GM23338 (cell line): ENCODE measurements around the gene B4GALT6. TPM values are rescaled to one million over a fixed set of nuclear protein-coding genes. Genes with fewer than 3 reads are reported as not detected.

Experiments used
- ATAC-seq: fragments of 200-7000 bp; cut with Tn5 transposase; 3 replicates; pipeline ENCODE4 v1.9.1; 2020
- DNase-seq: peaks from one replicate; pipeline ENCODE4 v3.0.0-alpha.2; 2015; ENCODE audit warnings: low spot score
- H2AFZ ChIP-seq: fragments of 200-600 bp; sonication (generic); 2 replicates; pipeline ENCODE4 v1.8.0; 2016; ENCODE audit warnings: antibody characterized with exemption, mild to moderate bottlenecking, moderate library complexity
- H3F3A ChIP-seq: fragments of 200-600 bp; sonication (generic); replicated peaks from 2 replicates; pipeline ENCODE4 v1.8.0; 2017; ENCODE audit warnings: antibody characterized with exemption, mixed run types, low read depth
- H3K27ac ChIP-seq: fragments of 200-600 bp; sonication (generic); 2 replicates; pipeline ENCODE4 v1.6.1; 2016; ENCODE audit warnings: low read depth
- H3K27me3 ChIP-seq: fragments of 200-600 bp; sonication (generic); 2 replicates; pipeline ENCODE4 v1.8.0; 2016; ENCODE audit warnings: mild to moderate bottlenecking, mixed run types, moderate library complexity; ENCODE audit not compliant: insufficient read depth
- H3K36me3 ChIP-seq: fragments of 200-600 bp; sonication (generic); 2 replicates; pipeline ENCODE4 v1.8.0; 2016; ENCODE audit warnings: mild to moderate bottlenecking; ENCODE audit not compliant: insufficient read depth
- H3K4me1 ChIP-seq: fragments of 200-600 bp; sonication (generic); 2 replicates; pipeline ENCODE4 v1.8.0; 2016; ENCODE audit warnings: mild to moderate bottlenecking, moderate library complexity; ENCODE audit not compliant: insufficient read depth
- H3K4me2 ChIP-seq: fragments of 200-600 bp; sonication (generic); 2 replicates; pipeline ENCODE4 v1.7.1; 2017; ENCODE audit warnings: mixed run types
- H3K4me3 ChIP-seq: fragments of 200-600 bp; sonication (generic); 2 replicates; pipeline ENCODE4 v1.6.1; 2016; ENCODE audit warnings: mixed run types
- H3K79me2 ChIP-seq: fragments of 200-600 bp; sonication (generic); replicated peaks from 2 replicates; pipeline ENCODE4 v1.8.0; 2017; ENCODE audit warnings: mild to moderate bottlenecking; ENCODE audit not compliant: insufficient read depth
- H3K9me2 ChIP-seq: fragments of 200-600 bp; sonication (generic); 2 replicates; pipeline ENCODE4 v1.8.0; 2017; ENCODE audit not compliant: insufficient read depth
- H4K20me1 ChIP-seq: fragments of 200-600 bp; sonication (generic); replicated peaks from 2 replicates; pipeline ENCODE4 v1.8.0; 2017; ENCODE audit warnings: mild to moderate bottlenecking; ENCODE audit not compliant: insufficient read depth
- H3K27ac Mint-ChIP-seq: 2 replicates; pipeline ENCODE4 v1.8.0; 2020; ENCODE audit warnings: inconsistent platforms, mild to moderate bottlenecking, moderate library complexity, mixed read lengths
- H3K27me3 Mint-ChIP-seq: 3 replicates; pipeline ENCODE4 v1.8.0; 2022; ENCODE audit warnings: low read depth, mild to moderate bottlenecking, moderate library complexity, mixed read lengths, inconsistent platforms; ENCODE audit not compliant: insufficient read depth, poor library complexity
- H3K36me3 Mint-ChIP-seq: 3 replicates; pipeline ENCODE4 v1.8.0; 2021; ENCODE audit warnings: low read depth, mild to moderate bottlenecking, inconsistent platforms, moderate library complexity, mixed read lengths
- H3K4me1 Mint-ChIP-seq: 3 replicates; pipeline ENCODE4 v1.8.0; 2020; ENCODE audit warnings: mild to moderate bottlenecking, inconsistent platforms, mixed read lengths
- H3K4me3 Mint-ChIP-seq: 3 replicates; pipeline ENCODE4 v1.8.0; 2021; ENCODE audit warnings: moderate library complexity, mild to moderate bottlenecking, inconsistent platforms, mixed read lengths
- H3K9me3 Mint-ChIP-seq: 3 replicates; pipeline ENCODE4 v1.8.0; 2020; ENCODE audit warnings: moderate library complexity, mild to moderate bottlenecking, inconsistent platforms, mixed read lengths
- CREB1 ChIP-seq: fragments of 250-450 bp; sonication (Bioruptor Pico); IDR thresholded peaks from 2 replicates; pipeline ENCODE4 v1.5.0; 2020; ENCODE audit warnings: low read depth, mild to moderate bottlenecking, moderate library complexity
- CTCF ChIP-seq, 2 experiments: fragments of 200-600 bp in 1 of 2; sonication (generic) in 1 of 2; conservative IDR thresholded peaks; 2 replicates each; pipeline versions ENCODE4 v1.5.1 to v1.6.1; 2016 to 2017; ENCODE audit warnings: antibody characterized with exemption in 2 of 2, low read depth in 2 of 2, mild to moderate bottlenecking in 2 of 2, moderate library complexity in 1 of 2
- ETS1 ChIP-seq: IDR thresholded peaks from 2 replicates; pipeline ENCODE4 v1.6.1; 2016; ENCODE audit warnings: antibody characterized with exemption
- EZH2 ChIP-seq: fragments of 200-600 bp; sonication (generic); IDR thresholded peaks from one replicate; pipeline ENCODE4 v1.8.0; 2017; ENCODE audit warnings: antibody characterized with exemption, mild to moderate bottlenecking, low read depth; ENCODE audit not compliant: unreplicated experiment
- EZH2phosphoT487 ChIP-seq: fragments of 200-600 bp; sonication (generic); IDR thresholded peaks from one replicate; pipeline ENCODE4 v1.8.1; 2018; ENCODE audit warnings: antibody characterized with exemption; ENCODE audit not compliant: unreplicated experiment
- JUNB ChIP-seq: IDR thresholded peaks from one replicate; pipeline ENCODE4 v1.6.1; 2016; ENCODE audit warnings: antibody characterized with exemption; ENCODE audit not compliant: unreplicated experiment
- NANOG ChIP-seq: IDR thresholded peaks from 2 replicates; pipeline ENCODE4 v1.6.1; 2016; ENCODE audit warnings: antibody characterized with exemption, borderline replicate concordance
- POLR2AphosphoS5 ChIP-seq: IDR thresholded peaks from 2 replicates; pipeline ENCODE4 v1.6.1; 2016; ENCODE audit warnings: antibody characterized with exemption, low read depth
- REST ChIP-seq: IDR thresholded peaks from one replicate; pipeline ENCODE4 v1.6.1; 2018; ENCODE audit warnings: antibody characterized with exemption; ENCODE audit not compliant: unreplicated experiment
- STAT1 ChIP-seq: IDR thresholded peaks from one replicate; pipeline ENCODE4 v1.6.1; 2016; ENCODE audit warnings: antibody characterized with exemption; ENCODE audit not compliant: unreplicated experiment
- ZNF114 ChIP-seq: fragments of 250-450 bp; sonication (Bioruptor Pico); IDR thresholded peaks from 2 replicates; pipeline ENCODE4 v1.5.0; 2020; ENCODE audit warnings: mild to moderate bottlenecking, moderate library complexity
- ZNF331 ChIP-seq: fragments of 250-450 bp; sonication (Bioruptor Pico); IDR thresholded peaks from 2 replicates; pipeline ENCODE4 v1.5.0; 2020; ENCODE audit warnings: low read depth, mild to moderate bottlenecking, moderate library complexity
- ZNF462 ChIP-seq: fragments of 250-450 bp; sonication (Bioruptor Pico); IDR thresholded peaks from 2 replicates; pipeline ENCODE4 v1.5.0; 2020; ENCODE audit warnings: mild to moderate bottlenecking, moderate library complexity
- polyA plus RNA-seq: library from polyadenylated mRNA; unstranded; fragments of >200 nt; fragmentation: Nextera tagmentation; extraction: Ambion mirVana; gene quantifications from 2 replicates; pipeline ENCODE4 v1.2.1, GENCODE V29; 2016
- total RNA-seq: library from RNA; depleted of rRNA; stranded (reverse); fragments of >200 nt; shearing (Covaris generic); gene quantifications from 2 replicates; pipeline ENCODE4 v1.2.3, GENCODE V29; 2014

Gene B4GALT6
- total and polyA plus RNA-seq, 2 experiments from 2014 or later = 14.8 to 33.8 TPM

GRCh38 chr18:31614044-31614443 lies 70.3 kb downstream of the B4GALT6 start:
- ATAC-seq (no peak), DNase-seq (no peak)
- H3K27me3 ChIP-seq = no peaks in the 10 kb centered on the region
- Mint-ChIP-seq H3K4me3 (no peak overlapping the region), H3K27me3 (no peaks in the 10 kb centered on the region), H3K4me1 (peaks cover 30% of the 10 kb centered on the region; the same call in 2 of the 3 replicates), H3K27ac (no peak overlapping the region), H3K36me3 (no peaks in the 10 kb centered on the region), H3K9me3 (no peaks in the 10 kb centered on the region)
- H3K4me3 ChIP-seq = no peak overlapping the region
- no peak overlapping the region for H3K27ac ChIP-seq
- no peaks in the 10 kb centered on the region for H3F3A ChIP-seq
- no peak for TF ChIP-seq ETS1
- no peak for TF ChIP-seq ZNF462 (CRISPR knock-in tag)
- TF ChIP-seq NANOG = no peak
- no peak for TF ChIP-seq JUNB
- no peak for TF ChIP-seq REST
- TF ChIP-seq POLR2AphosphoS5 = no peak
- no peak for TF ChIP-seq CTCF (conservative IDR thresholded peaks at IDR 0.05; ENCODE audit: low read depth in 2 of 2)
- no peak for TF ChIP-seq ZNF331 (CRISPR knock-in tag)
- TF ChIP-seq EZH2 = no peak
- TF ChIP-seq CREB1 = no peak
- no peak for TF ChIP-seq STAT1
- no peak for TF ChIP-seq EZH2phosphoT487
- no peak for TF ChIP-seq ZNF114 (CRISPR knock-in tag)
- H3K79me2 ChIP-seq = no peaks in the 10 kb centered on the region
- H3K9me2 ChIP-seq = no peaks in the 10 kb centered on the region
- no peaks in the 10 kb centered on the region for H4K20me1 ChIP-seq
- H2AFZ ChIP-seq = peak overlapping the region; percentile 2; the same call in 1 of the 2 replicates
- H3K36me3 ChIP-seq = no peaks in the 10 kb centered on the region
- H3K4me1 ChIP-seq = peaks cover 11% of the 10 kb centered on the region; the same call in 1 of the 2 replicates
- H3K4me2 ChIP-seq = 0 out of 2 replicates have a peak overlapping the region, but pooled peaks have one; percentile 23
